HG02884 (cell line): ENCODE results near the gene RNF115.

Experiments used
- ATAC-seq: cut with Tn5 transposase; IDR thresholded peaks from one replicate; pipeline ENCODE4 v1.9.1; 2021; ENCODE audit warnings: mild to moderate bottlenecking, moderate library complexity; ENCODE audit not compliant: unreplicated experiment

Gene RNF115

GRCh38 chr1:145707183-145707867 lies 116.6 kb downstream of the RNF115 start, which contains the start of gene PDZK1:
PDZK1 (minus strand) TSS chr1:145707368; CDS start chr1:145688021, 19,347 bp downstream.
- no peak for ATAC-seq

GRCh38 chr1:145706086-145706664 lies 117.7 kb downstream of the RNF115 start:
- no peak for ATAC-seq

GRCh38 chr1:145705622-145706021 lies 118.3 kb downstream of the RNF115 start:
- ATAC-seq: no peak

GRCh38 chr1:145702826-145703225 lies 121.1 kb downstream of the RNF115 start:
- no peak for ATAC-seq

DNA sequence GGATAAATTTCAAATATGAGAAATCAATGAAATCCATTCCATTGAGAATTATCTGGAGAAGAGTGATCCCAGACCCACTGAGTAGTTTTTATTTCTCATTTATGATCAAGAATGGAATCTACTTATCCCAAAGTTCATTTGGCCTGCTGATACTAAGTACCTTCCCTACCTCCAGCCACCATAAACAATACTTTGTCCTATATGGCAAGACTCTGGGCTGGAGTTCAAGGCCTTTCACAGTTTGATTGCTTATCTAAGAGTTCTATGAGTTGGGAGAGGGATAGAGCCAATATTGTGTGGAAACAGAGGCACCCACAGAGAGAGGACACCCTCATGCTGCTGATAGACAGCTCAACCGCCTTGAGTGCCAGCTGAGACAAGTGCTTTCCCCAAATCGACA lies 121.8 kb downstream of the RNF115 start:
- no peak for ATAC-seq

GRCh38 chr1:145701306-145701862 lies 122.5 kb downstream of the RNF115 start:
- no peak for ATAC-seq

- ATAC-seq: no peak
Observed at GRCh38 chr1:145696630-145696960, 127.3 kb downstream of the RNF115 start.

- no peak for ATAC-seq
Observed at GRCh38 chr1:145695821-145696629, 127.9 kb downstream of the RNF115 start.

DNA sequence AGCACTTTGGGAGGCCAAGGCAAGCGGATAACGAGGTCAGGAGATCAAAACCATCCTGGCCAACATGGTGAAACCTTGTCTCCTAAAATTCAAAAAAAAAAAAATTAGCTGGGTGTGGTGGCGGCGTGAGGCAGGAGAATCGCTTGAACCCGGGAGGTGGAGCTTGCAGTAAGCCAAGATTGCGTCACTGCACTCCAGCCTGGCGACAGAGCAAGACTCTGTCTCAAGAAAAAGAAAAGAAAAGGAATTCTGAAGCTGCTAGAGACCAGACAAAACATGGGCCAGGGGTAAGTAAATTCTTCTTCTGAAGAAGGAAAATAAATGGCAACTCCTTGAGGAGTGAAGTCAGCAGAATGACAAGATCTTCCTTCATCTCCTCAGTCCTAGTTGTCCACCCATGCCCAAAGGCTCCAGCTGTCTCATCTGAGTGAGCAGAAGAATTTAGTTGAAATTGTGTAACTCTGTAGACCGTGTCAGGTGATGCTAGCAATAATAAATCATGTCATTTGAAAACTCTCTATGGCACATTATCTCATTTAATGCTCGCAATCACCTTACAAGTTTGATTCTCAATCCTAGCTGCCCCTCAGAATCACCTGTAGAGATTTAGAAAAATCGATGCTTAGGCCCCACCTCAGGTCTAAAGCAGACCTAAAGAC lies 131.0 kb downstream of the RNF115 start:
- no peak for ATAC-seq

DNA sequence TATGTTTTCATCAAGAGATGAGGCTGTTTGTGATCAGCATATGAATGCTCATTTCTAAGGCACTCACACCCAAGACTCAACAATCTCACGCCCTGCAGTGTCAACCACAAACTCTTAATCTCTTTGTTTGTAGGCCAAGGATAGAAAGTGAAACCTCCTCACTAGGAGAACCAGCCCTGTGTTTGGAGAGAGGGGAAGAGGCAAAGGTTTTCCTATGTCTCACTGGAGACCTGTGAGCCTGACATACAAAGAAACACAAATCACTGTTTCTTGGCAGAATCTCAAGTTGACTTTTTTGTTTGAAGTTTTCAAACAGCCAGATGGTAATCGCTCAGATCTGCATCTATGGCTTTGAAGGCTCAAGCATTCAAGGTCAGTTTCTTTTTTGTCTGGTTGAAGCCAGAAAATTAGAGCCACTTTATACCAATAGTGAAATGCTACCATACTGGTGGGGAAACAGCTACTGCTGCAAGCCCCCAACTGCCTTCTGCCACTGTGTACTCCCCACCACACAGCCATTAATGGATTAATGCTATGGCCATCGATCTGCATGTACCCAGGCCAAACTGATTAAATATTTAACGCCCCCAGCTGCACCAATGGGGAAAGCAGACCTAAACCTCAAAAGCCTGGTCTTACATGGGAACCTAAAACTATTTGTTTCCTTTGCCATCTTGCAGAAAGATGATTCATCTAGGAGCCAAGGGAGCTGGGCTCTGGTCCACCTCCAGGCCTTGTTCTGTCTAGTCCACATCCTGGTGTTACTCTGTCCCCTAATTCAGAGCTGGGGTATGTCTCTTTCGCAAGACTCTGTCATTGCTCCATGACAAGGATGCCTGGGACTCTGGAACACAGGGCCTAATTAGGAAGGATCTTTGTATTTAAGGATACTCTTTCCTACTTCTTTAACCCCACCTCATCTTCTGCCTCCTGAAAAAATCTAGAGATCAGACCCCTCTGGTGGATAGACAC lies 133.0 kb downstream of the RNF115 start:
- peak; percentile 70 for ATAC-seq

GRCh38 chr1:145689922-145690321 lies 134.0 kb downstream of the RNF115 start:
- no peak for ATAC-seq

GRCh38 chr1:145688924-145689323 lies 135.0 kb downstream of the RNF115 start:
- ATAC-seq: no peak
